SK-N-SH (cell line): ENCODE results near the gene MCM8. TPM values are rescaled to one million over a fixed set of nuclear protein-coding genes. Genes with fewer than 3 reads are reported as not detected.

Source experiments
- CTCF ChIA-PET: fragments of 300-600, 350-600 bp; formaldehyde crosslinking; extraction: SDS; loops from one replicate; lab custom pipeline; 2021; lab: Yijun Ruan, JAX
- POLR2A ChIA-PET: fragments of 350-600 bp; sonication (Branson Sonifier 250); formaldehyde crosslinking; extraction: SDS; loops from one replicate; lab custom pipeline; 2020; ENCODE audit warnings: antibody characterized with exemption, inconsistent platforms; lab: Yijun Ruan, JAX
- DNase-seq: peaks from one replicate; pipeline ENCODE4 v3.0.0; 2012
- H2AFZ ChIP-seq: fragments of 200-600 bp; sonication (generic); 2 replicates; pipeline ENCODE4 v1.8.1; 2016; ENCODE audit warnings: antibody characterized with exemption, mild to moderate bottlenecking, low read depth
- H3F3A ChIP-seq: fragments of 200-600 bp; sonication (generic); replicated peaks from 2 replicates; pipeline ENCODE3; 2016; ENCODE audit warnings: antibody characterized with exemption, mild to moderate bottlenecking; ENCODE audit not compliant: insufficient read depth
- H3K27ac ChIP-seq, 2 experiments: fragments of 200-500 bp in 1 of 2; fragments of 200-600 bp in 1 of 2; sonication (Bioruptor generic) in 1 of 2; sonication (generic), shearing (Covaris generic) in 1 of 2; 2 replicates each; pipeline versions ENCODE4 v1.5.1 to v1.6.1; 2014 to 2016; ENCODE audit warnings: low read depth in 2 of 2, inconsistent platforms in 1 of 2, low read length in 1 of 2, mild to moderate bottlenecking in 1 of 2, mixed read lengths in 1 of 2
- H3K27me3 ChIP-seq: fragments of 200-600 bp; sonication (generic), shearing (Covaris generic); 2 replicates; pipeline ENCODE4 v1.6.1; 2016; ENCODE audit warnings: mixed run types; ENCODE audit not compliant: insufficient read depth
- H3K36me3 ChIP-seq, 2 experiments: fragments of 200-500 bp in 1 of 2; fragments of 200-600 bp in 1 of 2; sonication (Bioruptor generic) in 1 of 2; sonication (generic) in 1 of 2; replicated peaks in 1 of 2; 2 replicates each; pipeline versions ENCODE3 to v1.5.1; 2014 to 2016; ENCODE audit warnings: low read length in 1 of 2, mild to moderate bottlenecking in 1 of 2; ENCODE audit not compliant: insufficient read depth in 2 of 2, control insufficient read depth in 1 of 2
- H3K4me1 ChIP-seq, 2 experiments: fragments of 200-500 bp in 1 of 2; fragments of 200-600 bp in 1 of 2; sonication (Bioruptor generic) in 1 of 2; sonication (generic), shearing (Covaris generic) in 1 of 2; 2 replicates each; pipeline versions ENCODE4 v1.5.1 to v1.6.1; 2014 to 2016; ENCODE audit warnings: low read depth in 1 of 2, low read length in 1 of 2, mixed run types in 1 of 2; ENCODE audit not compliant: insufficient read depth in 2 of 2, control insufficient read depth in 1 of 2
- H3K4me2 ChIP-seq: fragments of 200-600 bp; sonication (generic), shearing (Covaris generic); 2 replicates; pipeline ENCODE4 v1.6.1; 2017; ENCODE audit warnings: mixed run types
- H3K4me3 ChIP-seq, 2 experiments: fragments of 200-500 bp in 1 of 2; fragments of 200-600 bp in 1 of 2; sonication (Bioruptor generic) in 1 of 2; sonication (generic), shearing (Covaris generic) in 1 of 2; 2 replicates each; pipeline versions ENCODE4 v1.5.1 to v1.8.1; 2014 to 2016; ENCODE audit warnings: low read depth in 2 of 2, inconsistent platforms in 1 of 2, low read length in 1 of 2, mild to moderate bottlenecking in 1 of 2, mixed read lengths in 1 of 2, moderate library complexity in 1 of 2
- H3K79me2 ChIP-seq: fragments of 200-600 bp; sonication (generic); 2 replicates; pipeline ENCODE4 v1.8.1; 2017; ENCODE audit warnings: mild to moderate bottlenecking; ENCODE audit not compliant: insufficient read depth
- H3K9ac ChIP-seq: fragments of 200-600 bp; sonication (generic); 2 replicates; pipeline ENCODE4 v1.6.1; 2017; ENCODE audit warnings: mixed run types
- H3K9me2 ChIP-seq: fragments of 200-600 bp; sonication (generic); 2 replicates; pipeline ENCODE4 v1.6.1; 2017; ENCODE audit warnings: mixed run types
- H3K9me3 ChIP-seq: fragments of 200-600 bp; sonication (generic); 2 replicates; pipeline ENCODE4 v1.6.1; 2017; ENCODE audit warnings: mixed run types, mild to moderate bottlenecking, moderate library complexity
- H4K20me1 ChIP-seq: fragments of 200-600 bp; sonication (generic); 2 replicates; pipeline ENCODE4 v1.6.1; 2017; ENCODE audit warnings: mild to moderate bottlenecking, mixed run types; ENCODE audit not compliant: insufficient read depth
- CHD2 ChIP-seq: fragments of 150-350 bp; IDR thresholded peaks from 2 replicates; pipeline ENCODE4 v1.6.1; 2018; ENCODE audit warnings: low read length; ENCODE audit not compliant: partially characterized antibody
- ELF1 ChIP-seq: IDR thresholded peaks from 2 replicates; pipeline ENCODE4 v1.4.0; 2012
- EP300 ChIP-seq, 2 experiments: IDR thresholded peaks; 2 replicates each; pipeline versions ENCODE4 v1.4.0 to v1.6.1; 2012; ENCODE audit warnings: borderline replicate concordance in 1 of 2, low read depth in 1 of 2, low read length in 1 of 2
- FOSL2 ChIP-seq: IDR thresholded peaks from 2 replicates; pipeline ENCODE4 v1.4.0; 2012; ENCODE audit warnings: low read depth, mild to moderate bottlenecking, moderate library complexity, borderline replicate concordance
- GABPA ChIP-seq: IDR thresholded peaks from 2 replicates; pipeline ENCODE4 v1.4.0; 2012; ENCODE audit warnings: low read depth, mild to moderate bottlenecking
- JUND ChIP-seq: IDR thresholded peaks from 2 replicates; pipeline ENCODE4 v1.4.0; 2012
- MXI1 ChIP-seq: IDR thresholded peaks from 2 replicates; pipeline ENCODE4 v1.6.1; 2012; ENCODE audit warnings: mild to moderate bottlenecking, low read depth, low read length, improper control_type of control experiment
- POLR2AphosphoS5 ChIP-seq: IDR thresholded peaks from 2 replicates; pipeline ENCODE4 v1.6.1; 2012; ENCODE audit warnings: low read depth, low read length
- RFX5 ChIP-seq: IDR thresholded peaks from 2 replicates; pipeline ENCODE4 v1.6.1; 2012; ENCODE audit warnings: mild to moderate bottlenecking, improper control_type of control experiment, low read length
- YY1 ChIP-seq: IDR thresholded peaks from 2 replicates; pipeline ENCODE4 v1.4.0; 2012; ENCODE audit warnings: low read depth, mild to moderate bottlenecking
- WGBS: methylation state at CpG from one replicate; pipeline ENCODE4 v1.1.6; 2017; ENCODE audit warnings: low lambda C conversion rate; 5-methylcytosine and 5-hydroxymethylcytosine counted together
- polyA plus RNA-seq, 3 experiments: library from polyadenylated mRNA; depleted of rRNA; stranded (reverse); fragments of >200 nt; gene quantifications; 2 replicates each; pipeline ENCODE4 v1.2.3, GENCODE V29; 2012
- TF ChIP-seq, protein P1 (sequence below): IDR thresholded peaks from 2 replicates; pipeline ENCODE4 v1.4.0; 2012; ENCODE audit warnings: low read depth

MCM8 gene
- polyA plus RNA-seq, 1 of the 3 experiments (the other 2 are of a cell fraction), result 4.0 TPM

DNA sequence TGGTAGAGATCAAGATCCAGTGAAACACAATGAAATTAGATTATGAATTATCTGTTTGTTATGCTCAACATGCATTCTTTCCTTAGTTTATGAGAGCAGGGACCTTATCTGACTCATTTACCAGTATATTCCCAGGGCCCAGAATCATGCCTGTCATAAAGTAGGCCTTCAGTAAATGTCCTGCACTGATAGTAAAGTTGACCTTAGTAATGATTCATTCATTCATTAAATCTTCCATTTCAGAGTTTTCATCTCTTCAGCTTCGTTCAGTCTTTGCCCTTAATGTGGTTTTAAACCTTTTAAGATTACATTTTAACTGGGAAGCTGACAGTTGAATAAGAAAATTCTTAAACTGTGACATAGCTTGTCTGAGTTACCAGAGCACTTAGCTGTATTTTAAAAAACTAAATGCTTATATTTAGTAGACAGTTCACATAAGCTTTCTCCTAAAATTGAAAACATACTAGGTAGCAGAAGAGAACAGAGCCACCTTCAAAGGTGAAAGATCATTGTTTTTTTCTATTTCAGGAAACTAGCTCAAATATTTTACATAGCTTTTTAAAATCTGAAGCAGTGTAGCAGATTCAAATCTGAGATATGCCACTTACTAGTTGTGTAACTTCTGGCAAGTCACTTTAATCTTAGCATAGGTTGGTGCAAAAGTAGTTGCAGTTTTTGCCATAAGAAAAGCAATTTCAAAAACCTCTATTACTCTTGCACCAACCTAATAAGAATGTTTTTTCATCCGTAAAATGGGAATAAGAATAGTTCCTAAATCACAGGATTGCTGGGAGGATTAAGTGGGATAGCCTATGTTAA is 41.4 kb downstream of the MCM8 start:
- WGBS, result 55% methylated on average over 2 of the region's 2 CpGs

DNA sequence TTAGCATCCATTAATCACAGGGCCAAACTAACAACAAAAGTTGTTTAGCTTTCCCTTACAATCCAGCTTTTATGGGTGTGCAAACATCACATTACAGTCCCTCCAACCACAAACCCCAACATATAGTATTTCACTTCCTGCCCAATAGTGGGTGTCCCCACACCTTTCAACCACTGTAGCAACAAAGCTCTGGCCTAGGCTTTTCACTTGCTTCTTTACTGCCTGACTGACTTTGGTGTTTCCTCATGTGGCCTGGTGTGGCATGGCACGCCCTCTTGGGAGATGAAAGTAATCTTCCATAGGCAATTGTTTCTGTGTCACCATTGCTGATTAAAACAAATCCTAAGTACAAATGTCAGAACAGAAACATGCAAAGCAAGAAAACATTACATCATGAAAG is 46.3 kb downstream of the MCM8 start:
- Histone ChIP-seq H3K27ac (no peak overlapping the region), H4K20me1 (no peaks in the 10 kb centered on the region), H3K9me3 (no peaks in the 10 kb centered on the region), H3K4me2 (no peak overlapping the region), H3K9ac (no peak overlapping the region), H3K4me1 (peaks cover 0 to 6% of the 10 kb centered on the region in 2 experiments; a peak in 3 of 4 replicates), H3K79me2 (no peaks in the 10 kb centered on the region), H2AFZ (no peak overlapping the region), H3K36me3 (peaks cover 21 to 26% of the 10 kb centered on the region in 2 experiments), H3K4me3 (no peak overlapping the region), H3F3A (peaks cover 13% of the 10 kb centered on the region)
- POLR2A ChIA-PET, result no interaction called here
- 95% methylated on average over 1 of the region's 1 CpG for WGBS
- CTCF ChIA-PET, result interaction anchor here (0.6 kb wide), 1 partner anchor 40 kb away, joined by 3 read pairs; no protein-coding TSS in a partner anchor
- TF ChIP-seq GABPA (no peak), CHD2 (no peak)
- TF ChIP-seq, all 33 proteins: peak for 0
- Histone ChIP-seq H3K27me3 (no peaks in the 10 kb centered on the region), H3K9me2 (no peaks in the 10 kb centered on the region; the same call in 1 of the 2 replicates)
- no peak for DNase-seq

More for the DNA sequence above, 41.4 kb downstream of the MCM8 start:
- Histone ChIP-seq H3K27me3 (no peaks in the 10 kb centered on the region), H3K9ac (peak overlapping the region; percentile 35; the same call in 1 of the 2 replicates), H3K79me2 (no peaks in the 10 kb centered on the region), H3K27ac (peak overlapping the region; percentile 54 to 72; a peak in 3 of 4 replicates), H3K4me2 (peak overlapping the region; percentile 55; the same call in 1 of the 2 replicates), H3F3A (peaks cover 25% of the 10 kb centered on the region), H3K36me3 (peaks cover 25 to 29% of the 10 kb centered on the region in 2 experiments), H3K4me3 (no peak overlapping the region), H3K9me2 (no peaks in the 10 kb centered on the region; the same call in 1 of the 2 replicates), H2AFZ (peak overlapping the region; percentile 49; the same call in 1 of the 2 replicates), H4K20me1 (no peaks in the 10 kb centered on the region), H3K9me3 (no peaks in the 10 kb centered on the region), H3K4me1 (peaks cover 0 to 14% of the 10 kb centered on the region in 2 experiments; a peak in 3 of 4 replicates)
- TF ChIP-seq POLR2AphosphoS5 (no peak), FOSL2 (peak; percentile 27; the same call in 1 of the 2 replicates)
- DNase-seq, result no peak
- CTCF ChIA-PET, result interaction anchor here (1.1 kb wide), 1 partner anchor 463 kb away, joined by 3 read pairs; no protein-coding TSS in a partner anchor
- POLR2A ChIA-PET, result no interaction called here

DNA sequence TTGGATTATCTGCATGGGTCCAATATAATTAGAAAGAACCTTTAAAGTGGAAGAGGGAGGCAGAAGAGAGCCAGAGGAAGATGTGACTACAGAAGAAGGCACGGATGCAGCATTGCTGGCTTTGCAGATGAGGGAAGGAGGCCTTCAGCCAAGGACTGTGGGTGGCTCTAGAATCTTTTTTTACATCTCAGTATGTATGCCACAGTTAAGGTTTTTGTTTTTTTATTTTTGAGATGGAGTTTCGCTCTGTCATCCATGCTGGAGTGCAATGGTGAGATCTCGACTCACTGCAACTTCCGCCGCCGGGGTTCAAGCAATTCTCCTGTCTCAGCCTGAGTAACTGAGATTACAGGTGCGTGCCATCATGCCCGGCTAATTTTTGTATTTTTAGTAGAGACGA is 49.3 kb downstream of the MCM8 start:
- CTCF ChIA-PET, result no interaction called here
- WGBS, result 97% methylated on average over 9 of the region's 9 CpGs

More for the DNA sequence above, 49.3 kb downstream of the MCM8 start:
- H3F3A ChIP-seq, result peaks cover 10% of the 10 kb centered on the region
- DNase-seq, result no peak
- peaks cover 13 to 15% of the 10 kb centered on the region in 2 experiments for H3K36me3 ChIP-seq
- POLR2A ChIA-PET, result no interaction called here
- TF ChIP-seq, protein P1, sequence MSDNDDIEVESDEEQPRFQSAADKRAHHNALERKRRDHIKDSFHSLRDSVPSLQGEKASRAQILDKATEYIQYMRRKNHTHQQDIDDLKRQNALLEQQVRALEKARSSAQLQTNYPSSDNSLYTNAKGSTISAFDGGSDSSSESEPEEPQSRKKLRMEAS, result no peak
- TF ChIP-seq MXI1 (no peak), ELF1 (no peak), JUND (no peak), YY1 (no peak), FOSL2 (no peak), EP300 (IDR thresholded peaks at IDR 0.05; ENCODE audit: borderline replicate concordance in 1 of 2, low read depth in 1 of 2, low read length in 1 of 2) (no peak), RFX5 (no peak)
- H3K79me2 ChIP-seq, result no peaks in the 10 kb centered on the region
- no peaks in the 10 kb centered on the region for H3K9me2 ChIP-seq
- no peaks in the 10 kb centered on the region for H4K20me1 ChIP-seq
- no peaks in the 10 kb centered on the region for H3K9me3 ChIP-seq
- H3K4me1 ChIP-seq, result peaks cover under 1 to 4% of the 10 kb centered on the region in 2 experiments; a peak in 2 of 4 replicates
- H3K9ac ChIP-seq, result no peak overlapping the region
- H3K27me3 ChIP-seq, result no peaks in the 10 kb centered on the region
- no peak overlapping the region for H3K4me2 ChIP-seq
- H3K4me3 ChIP-seq, result no peak overlapping the region
- no peak overlapping the region for H2AFZ ChIP-seq
- H3K27ac ChIP-seq, result no peak overlapping the region
